HCT116 (cell line): ENCODE data around the gene TESK1.
"Not testable (repeated sequence)": the region's sequence is repeated elsewhere in the genome, so short reads cannot be mapped to it uniquely, and the experiment has no call there.

Experiments used
- EGR1 ChIP-seq: IDR thresholded peaks from 2 replicates; pipeline ENCODE4 v1.6.1; 2012; ENCODE audit warnings: low read depth
- EZH2 ChIP-seq: fragments of 200-600 bp; sonication (generic); IDR thresholded peaks from 2 replicates; pipeline ENCODE4 v1.6.1; 2017; ENCODE audit warnings: antibody characterized with exemption, mixed run types
- EZH2phosphoT487 ChIP-seq: fragments of 200-600 bp; IDR thresholded peaks from 2 replicates; pipeline ENCODE4 v1.6.1; 2018; ENCODE audit warnings: antibody characterized with exemption, borderline replicate concordance
- JUND ChIP-seq: IDR thresholded peaks from 2 replicates; pipeline ENCODE4 v1.6.1; 2012
- POLR2A ChIP-seq: IDR thresholded peaks from 2 replicates; pipeline ENCODE4 v1.7.0; 2011; ENCODE audit warnings: borderline replicate concordance; ENCODE audit not compliant: insufficient read depth, insufficient read length; ENCODE audit errors: extremely low read depth
- POLR2AphosphoS5 ChIP-seq: IDR thresholded peaks from 2 replicates; pipeline ENCODE4 v1.6.1; 2011; ENCODE audit warnings: mild to moderate bottlenecking, low read depth, low read length, moderate library complexity
- TCF7L2 ChIP-seq: IDR thresholded peaks from 2 replicates; pipeline ENCODE4 v1.7.0; 2011; ENCODE audit warnings: borderline replicate concordance, inconsistent platforms; ENCODE audit not compliant: insufficient read depth, insufficient read length; ENCODE audit errors: extremely low read depth
- ZFX ChIP-seq: fragments of 450-650 bp; IDR thresholded peaks from 2 replicates; pipeline ENCODE4 v1.6.1; 2017
- TF ChIP-seq, protein P1 (sequence below): IDR thresholded peaks from 2 replicates; pipeline ENCODE4 v1.6.1; 2012; ENCODE audit warnings: low read depth
- TF ChIP-seq, protein P2 (sequence below), 3 experiments: fragments of 200-600 bp in 1 of 3; sonication (generic) in 1 of 3; IDR thresholded peaks in 2 of 3; conservative IDR thresholded peaks in 1 of 3; 2 replicates each; pipeline ENCODE4 v1.5.1; 2012 to 2017; ENCODE audit warnings: low read depth in 2 of 3, low read length in 2 of 3, antibody characterized with exemption in 1 of 3, borderline replicate concordance in 1 of 3, control low read depth in 1 of 3, mild to moderate bottlenecking in 1 of 3, mixed read lengths in 1 of 3, mixed run types in 1 of 3, moderate library complexity in 1 of 3; ENCODE audit not compliant: insufficient read depth in 1 of 3
- TF ChIP-seq, protein P3 (sequence below): IDR thresholded peaks from 2 replicates; pipeline ENCODE4 v1.6.1; 2012
- TF ChIP-seq, protein P4 (sequence below): IDR thresholded peaks from 2 replicates; pipeline ENCODE4 v1.6.1; 2011; ENCODE audit warnings: mild to moderate bottlenecking, low read length, moderate library complexity; ENCODE audit not compliant: insufficient replicate concordance; ENCODE audit errors: extremely low read depth

DNA sequence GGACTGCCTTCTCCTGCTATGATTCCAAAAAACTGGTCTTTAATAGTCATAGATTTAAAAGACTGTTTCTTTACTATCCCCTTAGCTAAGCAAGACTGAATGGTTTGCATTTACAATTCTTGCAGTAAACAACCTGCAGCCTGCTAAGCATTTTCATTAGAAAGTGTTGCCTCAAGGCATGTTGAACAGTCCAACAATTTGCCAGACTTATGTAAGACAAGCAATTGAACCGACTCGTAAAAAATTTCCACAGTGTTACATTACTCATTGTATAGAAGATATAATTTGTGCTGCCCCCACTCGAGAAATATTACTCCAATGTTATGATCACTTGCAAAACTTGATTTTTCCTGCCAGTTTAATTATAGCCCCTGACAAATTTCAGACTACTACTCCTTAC lies 20.4 kb upstream of the TESK1 start:
- TF ChIP-seq, protein P1, sequence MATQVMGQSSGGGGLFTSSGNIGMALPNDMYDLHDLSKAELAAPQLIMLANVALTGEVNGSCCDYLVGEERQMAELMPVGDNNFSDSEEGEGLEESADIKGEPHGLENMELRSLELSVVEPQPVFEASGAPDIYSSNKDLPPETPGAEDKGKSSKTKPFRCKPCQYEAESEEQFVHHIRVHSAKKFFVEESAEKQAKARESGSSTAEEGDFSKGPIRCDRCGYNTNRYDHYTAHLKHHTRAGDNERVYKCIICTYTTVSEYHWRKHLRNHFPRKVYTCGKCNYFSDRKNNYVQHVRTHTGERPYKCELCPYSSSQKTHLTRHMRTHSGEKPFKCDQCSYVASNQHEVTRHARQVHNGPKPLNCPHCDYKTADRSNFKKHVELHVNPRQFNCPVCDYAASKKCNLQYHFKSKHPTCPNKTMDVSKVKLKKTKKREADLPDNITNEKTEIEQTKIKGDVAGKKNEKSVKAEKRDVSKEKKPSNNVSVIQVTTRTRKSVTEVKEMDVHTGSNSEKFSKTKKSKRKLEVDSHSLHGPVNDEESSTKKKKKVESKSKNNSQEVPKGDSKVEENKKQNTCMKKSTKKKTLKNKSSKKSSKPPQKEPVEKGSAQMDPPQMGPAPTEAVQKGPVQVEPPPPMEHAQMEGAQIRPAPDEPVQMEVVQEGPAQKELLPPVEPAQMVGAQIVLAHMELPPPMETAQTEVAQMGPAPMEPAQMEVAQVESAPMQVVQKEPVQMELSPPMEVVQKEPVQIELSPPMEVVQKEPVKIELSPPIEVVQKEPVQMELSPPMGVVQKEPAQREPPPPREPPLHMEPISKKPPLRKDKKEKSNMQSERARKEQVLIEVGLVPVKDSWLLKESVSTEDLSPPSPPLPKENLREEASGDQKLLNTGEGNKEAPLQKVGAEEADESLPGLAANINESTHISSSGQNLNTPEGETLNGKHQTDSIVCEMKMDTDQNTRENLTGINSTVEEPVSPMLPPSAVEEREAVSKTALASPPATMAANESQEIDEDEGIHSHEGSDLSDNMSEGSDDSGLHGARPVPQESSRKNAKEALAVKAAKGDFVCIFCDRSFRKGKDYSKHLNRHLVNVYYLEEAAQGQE = not testable (repeated sequence)
- TF ChIP-seq, protein P2, sequence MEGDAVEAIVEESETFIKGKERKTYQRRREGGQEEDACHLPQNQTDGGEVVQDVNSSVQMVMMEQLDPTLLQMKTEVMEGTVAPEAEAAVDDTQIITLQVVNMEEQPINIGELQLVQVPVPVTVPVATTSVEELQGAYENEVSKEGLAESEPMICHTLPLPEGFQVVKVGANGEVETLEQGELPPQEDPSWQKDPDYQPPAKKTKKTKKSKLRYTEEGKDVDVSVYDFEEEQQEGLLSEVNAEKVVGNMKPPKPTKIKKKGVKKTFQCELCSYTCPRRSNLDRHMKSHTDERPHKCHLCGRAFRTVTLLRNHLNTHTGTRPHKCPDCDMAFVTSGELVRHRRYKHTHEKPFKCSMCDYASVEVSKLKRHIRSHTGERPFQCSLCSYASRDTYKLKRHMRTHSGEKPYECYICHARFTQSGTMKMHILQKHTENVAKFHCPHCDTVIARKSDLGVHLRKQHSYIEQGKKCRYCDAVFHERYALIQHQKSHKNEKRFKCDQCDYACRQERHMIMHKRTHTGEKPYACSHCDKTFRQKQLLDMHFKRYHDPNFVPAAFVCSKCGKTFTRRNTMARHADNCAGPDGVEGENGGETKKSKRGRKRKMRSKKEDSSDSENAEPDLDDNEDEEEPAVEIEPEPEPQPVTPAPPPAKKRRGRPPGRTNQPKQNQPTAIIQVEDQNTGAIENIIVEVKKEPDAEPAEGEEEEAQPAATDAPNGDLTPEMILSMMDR (IDR thresholded peaks at IDR 0.05 in 2 of 3, conservative IDR thresholded peaks at IDR 0.05 in 1 of 3; ENCODE audit: borderline replicate concordance in 1 of 3, insufficient read depth in 1 of 3, low read depth in 2 of 3, low read length in 2 of 3) = not testable (repeated sequence)
- TF ChIP-seq POLR2AphosphoS5, EGR1, POLR2A, TCF7L2, JUND, EZH2, EZH2phosphoT487, ZFX: not testable (repeated sequence)
- TF ChIP-seq, protein P3, sequence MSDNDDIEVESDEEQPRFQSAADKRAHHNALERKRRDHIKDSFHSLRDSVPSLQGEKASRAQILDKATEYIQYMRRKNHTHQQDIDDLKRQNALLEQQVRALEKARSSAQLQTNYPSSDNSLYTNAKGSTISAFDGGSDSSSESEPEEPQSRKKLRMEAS = not testable (repeated sequence)
- TF ChIP-seq, protein P4, sequence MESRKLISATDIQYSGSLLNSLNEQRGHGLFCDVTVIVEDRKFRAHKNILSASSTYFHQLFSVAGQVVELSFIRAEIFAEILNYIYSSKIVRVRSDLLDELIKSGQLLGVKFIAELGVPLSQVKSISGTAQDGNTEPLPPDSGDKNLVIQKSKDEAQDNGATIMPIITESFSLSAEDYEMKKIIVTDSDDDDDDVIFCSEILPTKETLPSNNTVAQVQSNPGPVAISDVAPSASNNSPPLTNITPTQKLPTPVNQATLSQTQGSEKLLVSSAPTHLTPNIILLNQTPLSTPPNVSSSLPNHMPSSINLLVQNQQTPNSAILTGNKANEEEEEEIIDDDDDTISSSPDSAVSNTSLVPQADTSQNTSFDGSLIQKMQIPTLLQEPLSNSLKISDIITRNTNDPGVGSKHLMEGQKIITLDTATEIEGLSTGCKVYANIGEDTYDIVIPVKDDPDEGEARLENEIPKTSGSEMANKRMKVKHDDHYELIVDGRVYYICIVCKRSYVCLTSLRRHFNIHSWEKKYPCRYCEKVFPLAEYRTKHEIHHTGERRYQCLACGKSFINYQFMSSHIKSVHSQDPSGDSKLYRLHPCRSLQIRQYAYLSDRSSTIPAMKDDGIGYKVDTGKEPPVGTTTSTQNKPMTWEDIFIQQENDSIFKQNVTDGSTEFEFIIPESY = not testable (repeated sequence)
